Superior temporal gyrus (tissue), 1 donor: ENCODE measurements around the gene FDPS.
A peak's percentile ranks its signal among the peaks of the same experiment; 100 is the strongest.

Source experiments
- DNase-seq: peaks from one replicate; pipeline ENCODE4 v3.0.0-alpha.2; 2016; ENCODE audit errors: extremely low spot score

Gene FDPS

GRCh38 chr1:155308493-155309422, at the start of gene FDPS:
FDPS (plus strand) TSS chr1:155308866; CDS start chr1:155309790, 924 bp downstream.
- peak; percentile 100 for DNase-seq

- no peak for DNase-seq
Measured at GRCh38 chr1:155260276-155260675, 48.4 kb upstream of the FDPS start.

GRCh38 chr1:155261493-155261851, 47.2 kb upstream of the FDPS start:
- no peak for DNase-seq

- peak; percentile 100 for DNase-seq
Measured at GRCh38 chr1:155261852-155262673, 46.6 kb upstream of the FDPS start, which contains the start of gene SCAMP3. SCAMP3 (minus strand) TSS chr1:155262360; CDS start chr1:155262151, 209 bp downstream.

GRCh38 chr1:155263067-155263466, 45.6 kb upstream of the FDPS start:
- no peak for DNase-seq

- no peak for DNase-seq
Measured at GRCh38 chr1:155266553-155266952, 42.1 kb upstream of the FDPS start.

- no peak for DNase-seq
Measured at GRCh38 chr1:155267373-155267772, 41.3 kb upstream of the FDPS start.

GRCh38 chr1:155268630-155269029, 40.0 kb upstream of the FDPS start:
- no peak for DNase-seq

GRCh38 chr1:155269381-155269780, 39.3 kb upstream of the FDPS start:
- DNase-seq: no peak

GRCh38 chr1:155272466-155273342, 36.0 kb upstream of the FDPS start:
- DNase-seq: peak; percentile 38

GRCh38 chr1:155273343-155274245, 35.1 kb upstream of the FDPS start, which contains the start of gene CLK2:
CLK2 (minus strand) TSS chr1:155273504; CDS start chr1:155270977, 2,527 bp downstream.
- DNase-seq: peak; percentile 94

- DNase-seq: peak; percentile 98
Measured at GRCh38 chr1:155277070-155277901, 31.4 kb upstream of the FDPS start, which contains the start of gene HCN3. HCN3 (plus strand) TSS chr1:155277463; CDS start chr1:155277591, 128 bp downstream.

GRCh38 chr1:155277902-155278688, 30.6 kb upstream of the FDPS start:
- DNase-seq: peak; percentile 34

GRCh38 chr1:155278689-155279160, 29.9 kb upstream of the FDPS start:
- peak; percentile 18 for DNase-seq

- peak; percentile 11 for DNase-seq
Measured at GRCh38 chr1:155279268-155279667, 29.4 kb upstream of the FDPS start.

- no peak for DNase-seq
Measured at GRCh38 chr1:155282488-155283091, 26.1 kb upstream of the FDPS start.

- no peak for DNase-seq
Measured at GRCh38 chr1:155284476-155284875, 24.2 kb upstream of the FDPS start.

- no peak for DNase-seq
Measured at GRCh38 chr1:155285063-155285462, 23.6 kb upstream of the FDPS start.
